Measurements from ENCODE around the gene AGO3. TPM values are rescaled to one million over a fixed set of nuclear protein-coding genes. Genes with fewer than 3 reads are reported as not detected.

AGO3 gene
- total and polyA plus RNA-seq, 2 of the 13 experiments (the other 11 are each of a cell fraction or from before 2014, with no cell fraction given) = 21.2 to 27.1 TPM

- TF ChIP-seq, protein P1, sequence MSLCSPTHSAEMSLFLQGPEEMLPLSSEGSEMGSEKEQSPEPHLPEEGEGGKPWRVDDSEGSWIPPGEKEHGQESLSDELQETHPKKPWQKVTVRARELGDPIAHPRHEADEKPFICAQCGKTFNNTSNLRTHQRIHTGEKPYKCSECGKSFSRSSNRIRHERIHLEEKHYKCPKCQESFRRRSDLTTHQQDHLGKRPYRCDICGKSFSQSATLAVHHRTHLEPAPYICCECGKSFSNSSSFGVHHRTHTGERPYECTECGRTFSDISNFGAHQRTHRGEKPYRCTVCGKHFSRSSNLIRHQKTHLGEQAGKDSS (CRISPR knock-in tag; IDR thresholded peaks at IDR 0.05; ENCODE audit: borderline replicate concordance, low read depth) = peak; percentile 90; the same call in 1 of the 2 replicates
- TF ChIP-seq TBX2 (CRISPR knock-in tag; IDR thresholded peaks at IDR 0.05; ENCODE audit: borderline replicate concordance) (no peak), TBP (CRISPR knock-in tag; IDR thresholded peaks at IDR 0.05) (no peak), RARA (CRISPR knock-in tag; IDR thresholded peaks at IDR 0.05) (no peak), SCMH1 (CRISPR knock-in tag; IDR thresholded peaks at IDR 0.05; ENCODE audit: borderline replicate concordance) (no peak), HOXA3 (CRISPR knock-in tag; IDR thresholded peaks at IDR 0.05) (peak; percentile 61; the same call in 1 of the 2 replicates), ZFP62 (CRISPR knock-in tag; IDR thresholded peaks at IDR 0.05) (no peak), TIGD3 (CRISPR knock-in tag; IDR thresholded peaks at IDR 0.05; ENCODE audit: borderline replicate concordance) (no peak), TFAP4 (IDR thresholded peaks at IDR 0.05; ENCODE audit: borderline replicate concordance, low read depth) (no peak), ZUFSP (CRISPR knock-in tag; IDR thresholded peaks at IDR 0.05; ENCODE audit: borderline replicate concordance) (no peak)
- TF ChIP-seq, protein P2, sequence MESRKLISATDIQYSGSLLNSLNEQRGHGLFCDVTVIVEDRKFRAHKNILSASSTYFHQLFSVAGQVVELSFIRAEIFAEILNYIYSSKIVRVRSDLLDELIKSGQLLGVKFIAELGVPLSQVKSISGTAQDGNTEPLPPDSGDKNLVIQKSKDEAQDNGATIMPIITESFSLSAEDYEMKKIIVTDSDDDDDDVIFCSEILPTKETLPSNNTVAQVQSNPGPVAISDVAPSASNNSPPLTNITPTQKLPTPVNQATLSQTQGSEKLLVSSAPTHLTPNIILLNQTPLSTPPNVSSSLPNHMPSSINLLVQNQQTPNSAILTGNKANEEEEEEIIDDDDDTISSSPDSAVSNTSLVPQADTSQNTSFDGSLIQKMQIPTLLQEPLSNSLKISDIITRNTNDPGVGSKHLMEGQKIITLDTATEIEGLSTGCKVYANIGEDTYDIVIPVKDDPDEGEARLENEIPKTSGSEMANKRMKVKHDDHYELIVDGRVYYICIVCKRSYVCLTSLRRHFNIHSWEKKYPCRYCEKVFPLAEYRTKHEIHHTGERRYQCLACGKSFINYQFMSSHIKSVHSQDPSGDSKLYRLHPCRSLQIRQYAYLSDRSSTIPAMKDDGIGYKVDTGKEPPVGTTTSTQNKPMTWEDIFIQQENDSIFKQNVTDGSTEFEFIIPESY (CRISPR knock-in tag; IDR thresholded peaks at IDR 0.05) = no peak
- TF ChIP-seq, protein P3, sequence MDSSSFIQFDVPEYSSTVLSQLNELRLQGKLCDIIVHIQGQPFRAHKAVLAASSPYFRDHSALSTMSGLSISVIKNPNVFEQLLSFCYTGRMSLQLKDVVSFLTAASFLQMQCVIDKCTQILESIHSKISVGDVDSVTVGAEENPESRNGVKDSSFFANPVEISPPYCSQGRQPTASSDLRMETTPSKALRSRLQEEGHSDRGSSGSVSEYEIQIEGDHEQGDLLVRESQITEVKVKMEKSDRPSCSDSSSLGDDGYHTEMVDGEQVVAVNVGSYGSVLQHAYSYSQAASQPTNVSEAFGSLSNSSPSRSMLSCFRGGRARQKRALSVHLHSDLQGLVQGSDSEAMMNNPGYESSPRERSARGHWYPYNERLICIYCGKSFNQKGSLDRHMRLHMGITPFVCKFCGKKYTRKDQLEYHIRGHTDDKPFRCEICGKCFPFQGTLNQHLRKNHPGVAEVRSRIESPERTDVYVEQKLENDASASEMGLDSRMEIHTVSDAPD (CRISPR knock-in tag; IDR thresholded peaks at IDR 0.05) = no peak
- TF ChIP-seq, protein P4, sequence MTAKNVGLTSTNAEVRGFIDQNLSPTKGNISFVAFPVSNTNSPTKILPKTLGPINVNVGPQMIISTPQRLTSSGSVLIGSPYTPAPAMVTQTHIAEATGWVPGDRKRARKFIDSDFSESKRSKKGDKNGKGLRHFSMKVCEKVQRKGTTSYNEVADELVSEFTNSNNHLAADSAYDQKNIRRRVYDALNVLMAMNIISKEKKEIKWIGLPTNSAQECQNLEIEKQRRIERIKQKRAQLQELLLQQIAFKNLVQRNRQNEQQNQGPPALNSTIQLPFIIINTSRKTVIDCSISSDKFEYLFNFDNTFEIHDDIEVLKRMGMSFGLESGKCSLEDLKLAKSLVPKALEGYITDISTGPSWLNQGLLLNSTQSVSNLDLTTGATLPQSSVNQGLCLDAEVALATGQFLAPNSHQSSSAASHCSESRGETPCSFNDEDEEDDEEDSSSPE (CRISPR knock-in tag; IDR thresholded peaks at IDR 0.05) = peak; percentile 60
Observed at GRCh38 chr1:35882945-35883634, 47.8 kb upstream of the AGO3 start, which contains the start of gene AGO1 (continued).
